ENCODE measurements around the gene UBE2R2. TPM values are rescaled to one million over a fixed set of nuclear protein-coding genes. Genes with fewer than 3 reads are reported as not detected.
"Not testable (repeated sequence)": the region's sequence is repeated elsewhere in the genome, so short reads cannot be mapped to it uniquely, and the experiment has no call there.

The UBE2R2 gene
- total and polyA plus RNA-seq, 4 donors = 18.1 to 35.4 (median 26.6) TPM

DNA sequence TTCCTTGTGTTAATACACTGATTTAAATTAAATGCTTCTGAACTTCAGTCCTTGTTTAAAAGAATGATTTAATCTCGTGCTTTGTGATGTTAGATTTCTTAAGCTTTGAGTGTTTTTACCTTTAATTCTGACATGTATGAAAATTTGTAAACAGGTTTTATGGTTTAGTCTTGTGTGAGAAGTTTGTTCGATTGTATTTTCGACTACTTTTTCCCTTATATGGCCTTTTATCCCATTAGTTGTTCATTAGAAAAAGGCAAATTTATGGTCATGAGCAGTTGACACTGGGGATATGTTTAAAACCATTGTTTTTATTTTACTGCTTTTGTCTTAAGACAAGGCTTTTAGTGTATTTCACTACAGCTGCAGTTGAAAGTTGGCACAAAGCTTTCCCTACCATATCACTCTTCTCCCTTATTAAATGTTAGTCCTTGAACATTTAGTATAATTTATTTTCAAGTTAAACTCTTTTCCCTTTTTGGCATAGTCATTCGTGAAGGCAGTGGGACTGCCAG is 3.3 kb downstream of the UBE2R2 start:
- Histone ChIP-seq H3K4me3 (ENCODE audit: low read length in 2 of 2) (no peak overlapping the region), H3K9me3 (ENCODE audit: control insufficient read depth, low read length) (no peaks in the 10 kb centered on the region), H3K27ac (ENCODE audit: low read depth in 1 of 2, low read length in 2 of 2) (no peak overlapping the region), H3K27me3 (ENCODE audit: control insufficient read depth in 1 of 2, insufficient read depth in 2 of 2, low read length in 1 of 2) (no peaks in the 10 kb centered on the region), H3K4me1 (ENCODE audit: control insufficient read depth in 1 of 2, insufficient read depth in 2 of 2, low read length in 2 of 2) (no peaks in the 10 kb centered on the region), H3K36me3 (ENCODE audit: control insufficient read depth in 1 of 2, insufficient read depth in 2 of 2, low read length in 1 of 2) (no peaks in the 10 kb centered on the region)
- 44 to 45% methylated on average over 4 of the region's 4 CpGs for WGBS, 2 donors
- ATAC-seq (ENCODE audit: low FRiP score) = no peak
- intact Hi-C loops (cut with DNase I) = no loop called here
- DNase-seq = no peak

DNA sequence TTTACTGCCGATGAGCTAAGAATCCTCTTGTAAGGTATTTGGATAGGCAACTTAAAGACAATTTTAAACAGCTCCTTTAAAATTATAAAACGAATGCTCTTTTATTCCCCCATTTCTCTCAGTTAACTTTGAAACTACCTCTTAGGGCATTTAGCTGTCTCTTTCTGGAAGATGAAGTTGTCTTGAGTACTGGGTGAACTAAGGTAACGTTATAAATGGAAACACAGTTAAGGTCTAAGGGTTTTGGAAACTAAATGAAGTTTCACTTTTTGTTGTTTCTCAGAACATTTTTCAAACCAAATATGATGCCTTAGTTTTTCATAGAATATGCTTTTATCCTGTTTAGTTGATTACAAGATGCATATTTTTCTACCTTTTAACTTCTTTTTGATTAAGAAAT is 6.8 kb downstream of the UBE2R2 start:
- Histone ChIP-seq H3K4me3 (ENCODE audit: low read length in 2 of 2) (no peak overlapping the region), H3K36me3 (ENCODE audit: control insufficient read depth in 1 of 2, insufficient read depth in 2 of 2, low read length in 1 of 2) (no peaks in the 10 kb centered on the region), H3K27me3 (ENCODE audit: control insufficient read depth in 1 of 2, insufficient read depth in 2 of 2, low read length in 1 of 2) (no peaks in the 10 kb centered on the region), H3K9me3 (ENCODE audit: control insufficient read depth, low read length) (no peaks in the 10 kb centered on the region), H3K27ac (ENCODE audit: low read depth in 1 of 2, low read length in 2 of 2) (no peak overlapping the region), H3K4me1 (ENCODE audit: control insufficient read depth in 1 of 2, insufficient read depth in 2 of 2, low read length in 2 of 2) (no peaks in the 10 kb centered on the region)
- DNase-seq = no peak
- no peak for ATAC-seq (ENCODE audit: low FRiP score)
- WGBS, 2 donors = 52 to 55% methylated on average over 3 of the region's 3 CpGs
- intact Hi-C loops (cut with DNase I) = no loop called here

DNA sequence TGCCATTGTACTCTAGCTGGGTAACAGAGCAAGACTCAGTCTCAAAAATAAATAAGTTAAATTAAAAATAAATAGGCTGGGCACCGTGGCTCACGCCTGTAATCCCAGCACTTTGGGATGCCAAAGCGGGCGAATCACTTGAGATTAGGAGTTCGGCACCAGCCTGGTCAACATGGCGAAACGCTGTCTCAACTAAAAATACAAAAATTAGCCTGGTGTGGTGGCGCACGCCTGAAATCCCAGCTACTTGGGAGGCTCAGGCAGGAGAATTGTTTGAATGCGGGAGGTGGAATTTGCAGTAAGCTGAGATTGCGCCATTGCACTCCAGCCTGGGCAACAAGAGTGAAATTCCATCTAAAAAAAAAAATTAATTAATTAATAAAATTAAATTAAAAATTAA is 10.3 kb downstream of the UBE2R2 start:
- intact Hi-C loops (cut with DNase I); H3K4me3 ChIP-seq (ENCODE audit: low read length in 2 of 2); H3K27ac ChIP-seq (ENCODE audit: low read depth in 1 of 2, low read length in 2 of 2); H3K9me3 ChIP-seq (ENCODE audit: control insufficient read depth, low read length); ATAC-seq (ENCODE audit: low FRiP score); H3K27me3 ChIP-seq (ENCODE audit: control insufficient read depth in 1 of 2, insufficient read depth in 2 of 2, low read length in 1 of 2); H3K4me1 ChIP-seq (ENCODE audit: control insufficient read depth in 1 of 2, insufficient read depth in 2 of 2, low read length in 2 of 2); H3K36me3 ChIP-seq (ENCODE audit: control insufficient read depth in 1 of 2, insufficient read depth in 2 of 2, low read length in 1 of 2); DNase-seq: not testable (repeated sequence)
- 97% methylated on average over 11 of the region's 11 CpGs for WGBS, 2 donors

DNA sequence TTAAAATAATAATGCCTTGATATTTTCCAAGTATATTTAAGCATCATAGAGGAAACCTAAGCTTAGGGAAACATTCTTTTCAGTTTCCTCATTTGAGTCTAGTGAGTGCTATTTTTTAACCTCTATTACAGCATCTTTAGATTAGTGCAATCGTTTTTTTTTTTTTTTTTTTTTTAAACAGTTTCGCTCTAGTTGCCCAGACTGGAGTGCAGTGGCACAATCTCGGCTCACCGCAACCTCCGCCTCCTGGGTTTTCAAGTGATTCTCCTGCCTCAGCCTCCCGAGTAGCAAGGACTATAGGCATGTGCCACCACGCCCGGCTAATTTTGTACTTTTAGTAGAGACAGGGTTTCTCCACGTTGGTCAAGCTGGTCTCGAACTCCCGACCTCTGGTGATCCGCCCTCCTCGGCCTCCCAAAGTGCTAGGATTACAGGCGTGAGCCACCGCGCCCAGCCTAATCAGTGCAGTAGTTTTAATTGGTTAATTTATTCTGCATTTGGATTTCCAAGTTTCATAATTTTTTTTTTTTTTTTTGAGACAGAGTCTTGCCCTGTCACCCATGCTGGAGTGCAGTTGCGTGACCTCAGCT is 12.8 kb downstream of the UBE2R2 start:
- H3K27me3 ChIP-seq (ENCODE audit: control insufficient read depth in 1 of 2, insufficient read depth in 2 of 2, low read length in 1 of 2); intact Hi-C loops (cut with DNase I); H3K27ac ChIP-seq (ENCODE audit: low read depth in 1 of 2, low read length in 2 of 2); DNase-seq; H3K4me3 ChIP-seq (ENCODE audit: low read length in 2 of 2); H3K36me3 ChIP-seq (ENCODE audit: control insufficient read depth in 1 of 2, insufficient read depth in 2 of 2, low read length in 1 of 2); H3K4me1 ChIP-seq (ENCODE audit: control insufficient read depth in 1 of 2, insufficient read depth in 2 of 2, low read length in 2 of 2); ATAC-seq (ENCODE audit: low FRiP score); H3K9me3 ChIP-seq (ENCODE audit: control insufficient read depth, low read length): not testable (repeated sequence)
- WGBS, 2 donors = 88 to 90% methylated on average over 17 of the region's 17 CpGs

DNA sequence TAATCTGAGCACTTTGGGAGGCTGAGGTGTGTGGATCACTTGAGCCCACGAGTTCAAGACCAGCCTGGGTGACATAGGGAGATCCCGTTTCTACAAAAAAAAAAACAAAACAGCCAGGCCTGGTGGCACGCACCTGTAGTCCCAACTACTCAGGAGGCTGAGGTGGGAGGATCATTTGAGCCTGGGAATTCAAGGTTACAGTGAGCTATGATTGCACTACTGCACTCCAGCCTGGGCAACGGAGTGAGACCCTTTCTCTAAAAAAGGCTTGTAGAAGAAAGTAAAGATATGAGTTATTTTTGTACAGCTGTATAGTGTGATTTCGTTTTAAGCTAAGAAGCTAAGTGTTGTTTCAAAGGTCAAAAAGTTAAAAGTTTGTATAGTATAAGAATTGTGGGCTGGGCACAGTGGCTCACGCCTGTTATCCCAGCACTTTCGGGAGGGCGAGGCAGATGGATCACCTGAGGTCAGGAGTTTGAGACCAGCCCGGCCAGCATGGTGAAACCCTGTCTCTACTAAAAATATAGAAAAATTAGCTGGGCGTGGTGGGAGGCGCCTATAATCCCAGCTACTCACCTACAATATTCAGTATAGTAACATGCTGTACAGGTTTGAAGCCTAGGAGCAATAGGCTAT is 18.8 kb downstream of the UBE2R2 start:
- no peak for ATAC-seq (ENCODE audit: low FRiP score)

DNA sequence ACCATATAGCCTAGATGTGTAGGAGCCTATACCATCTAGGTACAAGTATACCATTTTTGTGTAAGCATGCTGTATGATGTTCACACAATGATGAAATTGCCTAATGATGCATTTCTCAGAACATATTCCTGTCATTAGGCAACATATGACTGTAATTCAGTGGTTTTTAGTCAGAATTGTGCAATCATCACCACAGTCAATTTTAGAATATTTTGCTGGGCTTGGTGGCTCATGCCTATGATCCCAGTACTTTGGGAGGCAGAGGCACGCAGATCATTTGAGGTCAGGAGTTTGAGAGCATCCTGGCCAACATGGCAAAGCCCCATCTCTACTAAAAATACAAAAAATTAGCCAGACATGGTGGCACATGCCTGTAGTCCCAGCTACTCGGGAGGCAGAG is 19.3 kb downstream of the UBE2R2 start:
- not testable (repeated sequence) for H3K4me1 ChIP-seq (ENCODE audit: control insufficient read depth in 1 of 2, insufficient read depth in 2 of 2, low read length in 2 of 2)

More for the DNA sequence above, 18.8 kb downstream of the UBE2R2 start:
- intact Hi-C loops (cut with DNase I) = no loop called here
- no peak for DNase-seq
- Histone ChIP-seq H3K4me3 (ENCODE audit: low read length in 2 of 2) (no peak overlapping the region), H3K4me1 (ENCODE audit: control insufficient read depth in 1 of 2, insufficient read depth in 2 of 2, low read length in 2 of 2) (peaks cover 2 to 3% of the 10 kb centered on the region in 2 donors), H3K9me3 (ENCODE audit: control insufficient read depth, low read length) (no peaks in the 10 kb centered on the region), H3K36me3 (ENCODE audit: control insufficient read depth in 1 of 2, insufficient read depth in 2 of 2, low read length in 1 of 2) (no peaks in the 10 kb centered on the region), H3K27me3 (ENCODE audit: control insufficient read depth in 1 of 2, insufficient read depth in 2 of 2, low read length in 1 of 2) (no peaks in the 10 kb centered on the region), H3K27ac (ENCODE audit: low read depth in 1 of 2, low read length in 2 of 2) (no peak overlapping the region)
- WGBS, 2 donors = 77 to 83% methylated on average over 11 of the region's 11 CpGs

DNA sequence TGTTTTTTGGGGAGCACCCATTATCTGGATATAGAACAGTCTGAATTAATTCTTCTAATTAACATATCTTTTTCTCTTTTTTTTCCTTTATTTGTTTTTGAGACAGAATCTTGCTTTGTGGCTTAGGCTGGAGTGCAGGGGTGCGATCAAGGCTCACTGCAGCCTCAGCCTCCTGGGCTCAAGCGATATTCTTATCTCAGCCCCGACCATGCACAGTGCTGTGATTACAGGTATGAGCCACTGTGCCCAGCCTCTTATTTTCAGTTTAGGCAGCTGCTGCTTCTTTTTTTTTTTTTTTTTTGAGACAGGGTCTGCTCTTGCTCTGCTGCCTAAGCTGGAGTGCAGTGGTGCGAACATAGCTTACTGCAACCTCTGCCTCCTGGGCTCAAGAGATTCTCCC is 20.2 kb downstream of the UBE2R2 start:
- Histone ChIP-seq H3K4me1 (ENCODE audit: control insufficient read depth in 1 of 2, insufficient read depth in 2 of 2, low read length in 2 of 2) (peaks cover 2 to 3% of the 10 kb centered on the region in 2 donors), H3K4me3 (ENCODE audit: low read length in 2 of 2) (no peak overlapping the region), H3K9me3 (ENCODE audit: control insufficient read depth, low read length) (no peaks in the 10 kb centered on the region), H3K36me3 (ENCODE audit: control insufficient read depth in 1 of 2, insufficient read depth in 2 of 2, low read length in 1 of 2) (no peaks in the 10 kb centered on the region), H3K27me3 (ENCODE audit: control insufficient read depth in 1 of 2, insufficient read depth in 2 of 2, low read length in 1 of 2) (no peaks in the 10 kb centered on the region), H3K27ac (ENCODE audit: low read depth in 1 of 2, low read length in 2 of 2) (no peak overlapping the region)
- intact Hi-C loops (cut with DNase I) = no loop called here
- DNase-seq (no peak), ATAC-seq (ENCODE audit: low FRiP score) (no peak)
- 81 to 85% methylated on average over 4 of the region's 4 CpGs for WGBS, 2 donors

More for the DNA sequence above, 19.3 kb downstream of the UBE2R2 start:
- DNase-seq; H3K36me3 ChIP-seq (ENCODE audit: control insufficient read depth in 1 of 2, insufficient read depth in 2 of 2, low read length in 1 of 2); H3K27ac ChIP-seq (ENCODE audit: low read depth in 1 of 2, low read length in 2 of 2); H3K9me3 ChIP-seq (ENCODE audit: control insufficient read depth, low read length); H3K27me3 ChIP-seq (ENCODE audit: control insufficient read depth in 1 of 2, insufficient read depth in 2 of 2, low read length in 1 of 2); intact Hi-C loops (cut with DNase I); H3K4me3 ChIP-seq (ENCODE audit: low read length in 2 of 2): not testable (repeated sequence)
- WGBS, 2 donors = 21 to 32% methylated on average over 2 of the region's 2 CpGs
- ATAC-seq (ENCODE audit: low FRiP score) = peak; percentile 78

DNA sequence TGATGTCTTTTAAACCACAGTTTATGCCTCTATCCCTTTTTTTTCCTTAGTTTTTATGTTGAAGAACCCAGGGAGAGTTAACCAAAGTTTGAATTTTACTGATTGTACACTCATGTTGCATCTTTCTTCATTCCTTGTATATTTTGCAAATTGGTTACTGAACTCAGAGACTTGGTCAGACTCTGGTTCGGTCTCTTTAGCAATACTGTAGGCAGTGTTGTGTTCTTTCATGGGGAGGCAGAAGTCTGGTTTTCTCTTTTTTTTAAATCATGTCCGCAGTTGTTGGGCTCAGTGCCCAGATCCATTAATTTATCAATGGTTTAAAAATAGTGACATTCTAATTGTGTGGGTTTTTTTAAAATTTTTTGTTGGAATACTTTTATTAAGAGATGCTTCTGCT is 23.4 kb downstream of the UBE2R2 start:
- H3K4me1 ChIP-seq (ENCODE audit: control insufficient read depth in 1 of 2, insufficient read depth in 2 of 2, low read length in 2 of 2) = peaks cover 2 to 3% of the 10 kb centered on the region in 2 donors
- H3K27me3 ChIP-seq (ENCODE audit: control insufficient read depth in 1 of 2, insufficient read depth in 2 of 2, low read length in 1 of 2) = no peaks in the 10 kb centered on the region
- H3K36me3 ChIP-seq (ENCODE audit: control insufficient read depth in 1 of 2, insufficient read depth in 2 of 2, low read length in 1 of 2) = no peaks in the 10 kb centered on the region
- intact Hi-C loops (cut with DNase I) = no loop called here
- WGBS, 2 donors = 43 to 51% methylated on average over 2 of the region's 2 CpGs
- H3K4me3 ChIP-seq (ENCODE audit: low read length in 2 of 2) = no peak overlapping the region
- DNase-seq (no peak), ATAC-seq (ENCODE audit: low FRiP score) (no peak)
- no peaks in the 10 kb centered on the region for H3K9me3 ChIP-seq (ENCODE audit: control insufficient read depth, low read length)
- H3K27ac ChIP-seq (ENCODE audit: low read depth in 1 of 2, low read length in 2 of 2) = no peak overlapping the region

DNA sequence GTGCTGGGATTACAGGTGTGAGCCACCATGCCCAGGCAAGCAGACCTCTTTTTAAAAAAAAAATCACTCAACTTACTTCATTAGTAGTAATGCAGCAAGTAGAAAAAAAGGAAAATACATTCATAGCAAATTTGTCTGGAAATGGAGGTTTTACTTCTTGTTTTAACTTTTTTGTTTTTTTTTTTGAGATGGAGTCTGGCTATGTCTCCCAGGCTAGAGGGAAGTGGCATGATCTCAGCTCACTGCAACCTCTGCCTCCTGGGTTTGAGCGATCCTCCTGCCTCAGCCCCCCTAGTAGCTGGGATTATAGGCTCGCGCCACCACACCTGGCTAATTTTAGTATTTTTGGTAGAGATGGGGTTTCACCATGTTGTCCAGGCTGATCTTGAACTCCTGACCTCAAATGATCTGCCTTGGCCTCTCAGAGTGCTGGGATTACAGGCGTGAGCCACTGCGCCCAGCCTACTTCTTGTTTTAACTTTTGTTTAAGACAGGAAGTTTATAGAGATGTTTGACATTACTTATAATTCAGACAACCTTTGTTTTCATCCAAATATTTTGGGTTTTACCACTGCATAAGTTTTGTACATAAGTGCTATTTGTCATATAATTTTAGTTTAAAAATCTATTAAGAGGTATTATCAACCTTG is 26.5 kb downstream of the UBE2R2 start:
- intact Hi-C loops (cut with DNase I) = no loop called here
- no peaks in the 10 kb centered on the region for H3K36me3 ChIP-seq (ENCODE audit: control insufficient read depth in 1 of 2, insufficient read depth in 2 of 2, low read length in 1 of 2)
- H3K4me3 ChIP-seq (ENCODE audit: low read length in 2 of 2) = no peak overlapping the region
- H3K4me1 ChIP-seq (ENCODE audit: control insufficient read depth in 1 of 2, insufficient read depth in 2 of 2, low read length in 2 of 2) = peaks cover 0 to 2% of the 10 kb centered on the region in 2 donors
- no peaks in the 10 kb centered on the region for H3K27me3 ChIP-seq (ENCODE audit: control insufficient read depth in 1 of 2, insufficient read depth in 2 of 2, low read length in 1 of 2)
- ATAC-seq (ENCODE audit: low FRiP score) (no peak), DNase-seq (no peak)
- H3K27ac ChIP-seq (ENCODE audit: low read depth in 1 of 2, low read length in 2 of 2) = no peak overlapping the region
- no peaks in the 10 kb centered on the region for H3K9me3 ChIP-seq (ENCODE audit: control insufficient read depth, low read length)
- 91 to 95% methylated on average over 5 of the region's 5 CpGs for WGBS, 2 donors

Data from aorta (tissue), 5 donors.